HUDEP-2 (cell line): ENCODE data around the gene SOX5.
"Not testable (repeated sequence)": the region's sequence is repeated elsewhere in the genome, so short reads cannot be mapped to it uniquely, and the experiment has no call there.

Source experiments
- DNase-seq, 76 experiments: peaks; one replicate each; lab custom pipeline; 2025; ENCODE audit not compliant: unreplicated experiment in 76 of 76; lab: John Stamatoyannopoulos, UW

The SOX5 gene

DNA sequence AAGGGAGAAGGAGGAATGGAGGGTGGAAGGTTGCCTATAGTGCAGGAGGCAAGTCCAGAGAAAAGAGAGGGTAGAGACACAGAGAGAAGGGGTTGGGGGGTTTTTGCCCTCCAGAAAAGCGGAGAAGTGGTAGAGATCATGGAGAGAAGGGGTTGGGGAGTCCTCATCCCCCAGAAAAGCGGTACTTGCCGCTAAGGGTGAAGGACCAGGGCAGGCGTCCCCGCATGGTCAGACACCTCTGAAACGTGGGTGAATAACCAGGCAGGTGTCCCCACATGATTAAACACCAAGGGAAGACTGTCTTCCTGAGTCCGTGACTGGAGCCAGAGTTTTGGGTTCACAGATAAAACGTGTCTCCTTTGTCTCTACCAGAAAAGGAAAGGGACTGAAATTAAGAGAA lies 439.0 kb downstream of the SOX5 start:
- no peak for DNase-seq

DNA sequence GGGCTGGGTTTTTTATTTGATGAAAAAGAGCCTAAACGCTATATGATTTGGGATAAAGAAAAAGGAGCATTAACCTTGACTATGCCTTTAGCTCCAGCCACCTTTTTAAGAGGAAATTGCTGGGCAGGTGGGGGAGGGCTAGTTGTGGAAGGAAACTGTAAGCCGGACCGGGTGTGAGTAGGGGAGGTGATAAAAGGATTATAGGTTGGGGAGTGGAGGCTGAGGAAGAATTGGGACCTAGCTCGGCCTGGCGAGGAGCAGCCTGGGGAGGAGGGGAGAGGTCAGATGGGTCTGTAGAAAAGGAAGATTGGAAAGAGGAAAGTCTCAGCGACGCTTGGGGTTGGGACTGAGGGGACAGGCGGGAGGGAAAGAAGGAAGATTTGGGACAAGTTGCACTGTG lies 439.6 kb downstream of the SOX5 start:
- not testable (repeated sequence) for DNase-seq

DNA sequence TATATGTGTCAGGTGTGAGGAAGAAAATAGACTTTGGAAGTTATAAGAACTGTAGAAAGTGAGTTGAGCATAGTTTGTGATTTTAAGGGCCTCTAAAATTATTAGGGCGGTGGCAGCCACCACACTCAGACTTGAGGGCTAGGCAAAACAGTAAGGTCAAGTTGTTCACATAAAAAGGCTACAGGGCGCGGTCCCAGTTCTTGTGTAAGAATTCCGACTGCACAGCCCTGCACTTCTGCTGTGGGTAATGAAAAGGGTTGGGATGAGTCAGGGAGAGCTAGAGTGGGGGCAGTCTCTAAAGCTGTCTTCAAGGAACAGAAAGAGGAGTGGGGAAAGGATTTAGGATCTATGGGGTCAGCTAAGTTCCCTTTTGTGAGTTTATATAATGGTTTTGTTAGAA lies 441.7 kb downstream of the SOX5 start:
- not testable (repeated sequence) for DNase-seq

DNA sequence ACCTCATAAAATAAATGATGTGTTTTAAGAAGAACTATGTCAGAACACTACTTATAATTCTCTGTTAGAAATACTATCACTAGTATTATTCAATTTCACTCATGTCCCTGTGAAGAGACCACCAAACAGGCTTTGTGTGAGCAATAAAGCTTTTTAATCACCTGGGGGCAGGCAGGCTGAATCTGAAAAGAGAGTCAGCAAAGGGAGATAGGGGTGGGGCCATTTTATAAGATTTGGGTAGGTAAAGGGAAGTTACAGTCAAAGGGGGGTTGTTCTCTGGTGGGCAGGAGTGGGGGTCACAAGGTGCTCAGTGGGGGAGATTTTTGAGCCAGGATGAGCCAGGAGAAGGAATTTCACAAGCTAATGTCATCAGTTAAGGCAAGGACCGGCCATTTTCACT lies 443.7 kb downstream of the SOX5 start:
- not testable (repeated sequence) for DNase-seq

DNA sequence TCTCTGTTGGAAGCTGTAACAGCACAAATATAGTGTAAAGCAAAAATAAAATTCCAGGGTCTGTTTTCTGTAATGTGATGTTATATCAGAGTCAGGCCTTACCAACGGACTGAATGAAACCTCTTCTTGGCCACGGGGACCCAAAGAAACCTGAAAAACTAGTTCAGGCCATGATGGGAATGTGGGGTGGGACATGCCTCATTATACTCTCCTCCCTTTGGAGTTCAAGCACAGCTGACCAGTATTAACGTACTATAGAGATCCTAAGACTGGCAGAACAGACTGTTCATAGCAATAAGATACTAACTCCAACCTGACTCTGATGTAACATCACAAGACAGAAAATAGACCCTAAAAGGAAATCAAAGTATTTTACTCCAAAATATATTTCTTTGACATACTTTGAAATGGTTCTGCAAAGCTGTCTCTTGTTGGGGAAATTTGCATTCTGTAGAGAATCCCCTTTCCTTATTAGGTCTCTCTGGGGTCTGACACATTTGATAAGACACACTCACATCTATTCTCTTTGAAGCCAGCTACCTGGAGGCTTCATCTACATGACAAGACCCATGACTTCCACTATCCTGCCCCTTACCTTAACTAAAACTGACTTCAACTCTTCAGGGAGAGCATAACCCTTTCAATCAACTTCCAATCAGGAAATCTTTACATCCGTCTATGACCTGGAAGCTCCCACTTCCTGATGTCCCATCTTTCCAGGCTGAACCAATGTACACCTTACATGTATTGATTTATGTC lies 444.6 kb downstream of the SOX5 start:
- no peak for DNase-seq

DNA sequence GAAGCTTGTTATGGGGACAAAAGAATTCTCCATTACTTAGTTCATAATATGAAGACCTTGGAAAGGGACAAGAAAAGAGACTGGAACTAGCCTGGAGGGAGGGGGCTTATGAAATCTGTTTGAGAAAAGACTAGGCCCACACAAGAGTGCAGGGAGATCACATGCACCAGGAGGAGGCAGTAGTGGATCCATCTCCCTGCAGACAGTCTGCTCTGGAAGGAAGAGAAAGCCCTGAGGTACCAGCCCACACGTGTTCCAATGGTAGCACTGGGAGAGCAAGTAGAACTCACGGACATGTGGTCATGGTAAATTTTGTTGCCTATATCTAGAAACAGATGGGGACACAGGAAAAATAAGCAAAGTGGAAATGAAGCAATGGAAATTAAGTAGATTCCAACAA lies 445.4 kb downstream of the SOX5 start:
- DNase-seq: no peak

DNA sequence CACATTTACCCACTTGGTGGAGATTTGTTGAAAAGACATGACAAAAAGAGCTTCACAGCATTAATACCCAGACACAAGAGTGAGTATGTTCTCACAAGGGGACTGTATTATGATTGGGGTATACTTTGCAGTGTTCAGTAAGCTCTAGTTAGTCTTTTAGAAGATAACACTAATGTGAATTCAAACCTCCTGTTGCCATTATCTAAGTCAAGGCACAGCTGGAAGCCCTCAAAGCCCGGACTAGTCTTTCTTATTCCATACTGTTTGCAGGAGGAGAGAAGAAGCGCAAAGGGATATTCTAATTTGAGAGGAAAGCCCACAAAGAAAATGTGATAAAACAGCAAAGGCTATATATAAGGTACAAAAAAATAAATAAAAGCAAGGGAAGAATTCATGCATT lies 445.9 kb downstream of the SOX5 start:
- no peak for DNase-seq

DNA sequence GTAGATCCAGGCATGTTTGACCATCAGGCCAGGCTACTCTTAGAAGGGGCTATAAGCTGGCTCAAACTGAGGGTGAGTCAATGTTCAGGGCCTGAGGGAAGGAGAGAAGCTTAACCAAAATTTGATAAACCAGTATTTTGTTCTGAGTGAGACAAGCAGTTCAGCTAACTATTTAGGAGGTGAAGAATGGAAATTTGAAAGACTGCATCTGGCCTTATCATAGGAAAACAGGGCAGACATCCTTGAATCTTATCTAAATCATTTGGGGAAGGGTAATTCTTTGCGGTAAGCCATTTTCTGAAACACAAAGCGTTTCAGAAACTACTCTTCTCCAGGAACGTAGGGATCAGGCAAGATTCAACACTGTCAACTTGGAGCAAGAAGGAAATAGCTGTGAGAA lies 447.2 kb downstream of the SOX5 start:
- no peak for DNase-seq

DNA sequence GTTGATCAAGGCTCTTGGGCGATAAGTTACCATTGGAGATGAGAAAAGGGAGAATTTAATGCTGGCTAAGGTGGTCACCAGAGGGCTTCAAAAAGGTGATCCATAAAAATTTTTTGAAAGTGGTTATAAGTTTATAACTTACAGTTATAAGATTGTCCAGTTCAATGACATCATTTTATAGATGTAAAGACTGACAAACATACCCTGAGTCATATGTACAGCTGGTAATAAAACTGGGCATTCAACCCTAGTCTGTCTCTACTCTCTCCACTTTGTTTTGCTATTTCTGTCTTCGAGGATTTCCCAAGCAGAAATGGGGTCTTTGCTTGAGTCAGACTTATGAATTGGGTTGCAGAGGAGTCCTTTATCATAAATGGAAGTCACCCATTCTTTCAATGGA lies 454.0 kb downstream of the SOX5 start:
- no peak for DNase-seq

DNA sequence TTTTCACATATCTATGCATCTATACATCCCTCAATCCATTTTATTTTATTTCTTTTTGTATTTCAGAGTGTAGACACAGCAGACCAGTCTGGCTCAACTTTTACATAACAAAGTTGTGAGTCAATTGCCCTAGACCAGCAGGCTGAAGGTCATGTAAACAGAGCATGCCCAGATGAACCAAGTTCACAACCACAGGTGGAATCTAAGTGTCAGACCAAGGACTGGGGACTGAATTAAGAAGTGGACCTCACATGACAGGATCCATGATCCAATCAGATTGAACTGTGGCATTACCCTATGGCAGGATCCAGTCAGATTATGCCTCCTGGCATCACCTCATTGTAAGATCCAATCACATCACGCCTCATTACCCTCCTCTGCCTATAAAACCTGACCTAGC lies 455.8 kb downstream of the SOX5 start:
- DNase-seq: no peak

DNA sequence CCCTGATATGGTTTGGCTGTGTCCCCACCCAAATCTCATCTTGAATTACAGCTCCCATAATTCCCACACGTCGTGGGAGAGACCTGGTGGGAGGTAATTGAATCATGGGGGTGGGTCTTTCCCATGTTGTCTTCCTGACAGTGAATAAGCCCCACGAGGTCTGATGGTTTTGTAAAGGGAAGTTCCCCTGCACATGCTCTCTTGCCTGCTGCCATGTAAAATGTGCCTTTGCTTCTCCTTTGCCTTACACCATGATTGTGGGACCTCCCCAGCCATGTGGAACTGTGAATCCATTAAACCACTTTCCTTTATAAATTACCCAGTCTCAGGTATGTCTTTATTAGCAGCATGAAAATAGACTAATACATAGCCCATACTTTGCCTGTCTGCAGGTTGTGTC lies 458.4 kb downstream of the SOX5 start:
- not testable (repeated sequence) for DNase-seq

DNA sequence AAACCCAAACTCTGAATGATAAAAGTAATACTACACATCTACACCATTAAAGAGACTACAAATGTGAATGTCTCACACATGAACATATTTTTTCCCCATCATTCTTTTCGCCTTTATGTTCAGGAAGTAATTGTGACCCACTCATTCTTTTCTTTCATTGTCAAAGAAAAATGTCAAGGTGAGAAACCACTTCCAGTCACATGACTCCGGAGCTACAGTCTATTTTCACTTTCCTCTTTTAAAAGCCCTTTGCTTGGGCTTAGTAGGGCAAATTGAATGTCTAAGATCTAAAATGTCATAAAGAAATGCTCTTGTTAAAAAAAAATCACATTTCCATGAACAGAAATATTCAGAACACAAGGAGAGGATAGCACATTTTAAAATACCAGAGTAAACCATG lies 461.3 kb downstream of the SOX5 start:
- DNase-seq: no peak

DNA sequence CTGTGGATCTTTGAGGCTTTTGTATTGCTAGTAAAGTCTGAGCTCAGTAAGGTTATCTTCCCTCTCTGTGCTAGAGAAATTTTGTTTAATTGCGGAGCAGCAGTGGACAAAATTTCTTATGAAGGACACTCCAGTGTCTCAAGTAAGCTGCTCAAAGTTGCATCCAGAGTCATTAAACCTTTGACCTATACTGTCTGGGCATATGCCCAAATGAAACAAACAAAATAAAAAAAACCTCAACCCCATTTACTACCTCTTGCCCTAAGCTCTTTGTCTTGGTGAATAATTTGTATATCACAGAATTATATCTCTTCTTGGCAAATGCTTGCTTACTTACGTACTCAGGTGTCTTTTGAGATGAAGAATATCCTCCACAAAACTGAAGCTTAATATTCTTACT lies 465.2 kb downstream of the SOX5 start:
- no peak for DNase-seq

DNA sequence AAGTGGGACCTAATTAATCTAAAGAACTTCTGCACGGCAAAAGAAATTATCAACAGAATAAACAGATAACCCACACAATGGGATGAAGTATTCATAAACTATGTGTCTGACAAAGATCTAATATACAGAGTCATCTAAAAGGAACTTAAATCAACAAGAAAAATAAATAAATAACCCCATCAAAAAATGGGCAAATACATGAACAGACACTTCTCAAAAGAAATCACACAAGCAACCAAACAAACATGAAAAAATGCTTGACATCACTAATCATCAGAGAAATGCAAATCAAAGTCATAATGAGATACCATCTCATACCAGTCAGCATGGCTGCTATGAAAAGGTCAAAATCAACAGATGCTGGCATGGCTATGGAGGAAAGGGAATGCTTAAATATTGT lies 466.9 kb downstream of the SOX5 start:
- DNase-seq: no peak
